HPDE6-E6E7 (cell line): ENCODE data around the gene CAPN1.
"Not testable (repeated sequence)": the region's sequence is repeated elsewhere in the genome, so short reads cannot be mapped to it uniquely, and the experiment has no call there.

Experiments used
- DNase-seq: peaks from one replicate; pipeline ENCODE4 v3.0.0; 2011; ENCODE audit warnings: missing footprints; ENCODE audit errors: extremely low spot score

Gene CAPN1

DNA sequence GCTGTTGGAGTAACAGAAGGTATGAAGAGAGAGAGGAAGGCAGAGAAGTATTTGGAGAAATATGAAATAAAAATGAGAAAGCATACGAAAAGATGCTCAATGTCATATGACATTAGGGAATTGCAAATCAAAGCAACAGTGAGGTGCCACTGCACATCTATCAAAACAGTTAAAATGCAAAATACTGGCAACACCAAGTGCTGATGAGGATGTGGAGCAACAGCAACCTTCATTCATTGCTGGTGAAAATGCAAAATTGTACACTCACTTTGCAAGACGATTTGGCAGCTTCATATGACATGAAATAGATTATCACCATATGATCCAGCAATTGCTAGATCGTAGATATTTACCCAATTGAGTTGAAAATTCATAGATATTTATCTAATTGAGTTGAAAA is 21.1 kb upstream of the CAPN1 start:
- no peak for DNase-seq

DNA sequence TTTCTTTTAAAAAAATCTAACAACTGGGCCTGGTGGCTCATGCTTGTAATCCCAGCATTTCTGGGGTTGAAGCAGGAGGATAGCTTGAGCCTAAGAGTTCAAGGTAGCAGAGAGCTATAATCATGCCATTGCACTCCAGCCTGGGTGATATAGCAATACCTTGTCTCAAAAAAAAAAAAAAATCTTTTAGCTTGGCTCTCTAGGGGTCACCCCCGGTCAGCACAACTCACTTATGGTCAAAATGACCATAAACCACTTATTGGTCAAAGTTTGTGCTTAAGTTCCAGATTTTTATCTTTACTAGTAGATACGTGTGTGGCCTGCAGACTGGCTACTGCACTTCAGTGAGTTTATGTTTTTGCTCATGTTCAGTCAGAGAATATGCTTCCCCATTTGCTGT is 18.0 kb upstream of the CAPN1 start:
- no peak for DNase-seq

DNA sequence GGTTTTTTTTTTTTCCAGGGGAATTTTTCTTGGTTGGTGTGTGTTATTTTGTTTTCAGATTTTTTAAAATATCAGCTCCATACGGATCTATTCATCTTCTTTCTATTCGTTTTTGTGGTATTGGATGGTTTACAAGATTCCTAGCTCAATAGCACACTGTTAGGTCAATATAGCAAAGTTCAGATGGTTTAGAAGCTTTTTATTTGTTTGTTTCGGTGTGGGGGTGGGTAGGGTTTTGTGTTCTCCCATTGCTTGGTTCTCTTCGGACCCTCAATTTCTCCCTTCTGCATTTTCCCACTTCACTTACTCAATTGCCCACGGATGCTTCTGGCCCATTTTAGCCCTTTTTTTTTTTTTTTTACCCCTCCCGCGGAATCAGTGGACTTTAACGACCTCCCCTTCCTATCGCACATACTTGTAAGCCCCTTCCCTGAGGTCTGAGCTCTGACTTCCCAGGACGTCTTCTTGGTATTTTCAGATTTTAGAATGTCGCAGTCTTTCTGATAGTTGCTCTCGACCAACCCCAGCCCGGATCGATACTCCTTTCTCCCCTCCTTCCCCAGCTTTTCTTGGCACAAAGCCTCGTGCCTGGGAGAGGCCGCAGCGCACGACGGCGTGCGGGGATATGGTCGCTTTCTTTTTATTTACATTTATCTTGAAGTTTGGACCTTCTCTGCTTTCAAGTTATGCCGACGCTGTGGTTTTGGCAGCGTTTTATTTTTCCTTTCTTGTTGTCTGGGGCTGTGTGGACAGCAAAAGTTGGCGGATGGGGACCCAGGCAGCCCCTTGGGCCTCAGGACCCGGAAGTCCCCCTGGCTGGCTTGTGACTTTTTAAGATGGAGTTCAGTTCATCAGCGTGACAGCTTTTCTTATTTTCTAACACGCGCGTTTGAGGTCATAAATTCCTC is 16.1 kb upstream of the CAPN1 start:
- no peak for DNase-seq

DNA sequence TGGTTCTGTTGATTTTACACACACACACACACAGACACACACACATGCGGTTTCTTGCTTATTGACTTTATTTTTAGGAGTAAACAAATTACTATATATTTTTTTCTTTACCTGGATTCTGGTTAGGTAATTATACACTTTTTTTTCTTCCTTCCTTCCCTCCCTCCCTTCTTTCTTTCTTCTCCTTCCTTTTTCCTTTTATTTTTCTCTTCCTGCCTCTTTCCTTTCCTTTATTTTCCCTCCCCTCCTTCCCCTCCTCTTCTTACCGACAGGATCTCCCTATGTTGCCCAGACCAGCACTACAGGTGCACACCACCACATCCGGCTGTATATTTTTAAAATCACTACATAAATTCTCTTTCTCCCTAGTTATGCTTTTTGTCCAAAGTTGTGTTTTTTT is 14.8 kb upstream of the CAPN1 start:
- no peak for DNase-seq

DNA sequence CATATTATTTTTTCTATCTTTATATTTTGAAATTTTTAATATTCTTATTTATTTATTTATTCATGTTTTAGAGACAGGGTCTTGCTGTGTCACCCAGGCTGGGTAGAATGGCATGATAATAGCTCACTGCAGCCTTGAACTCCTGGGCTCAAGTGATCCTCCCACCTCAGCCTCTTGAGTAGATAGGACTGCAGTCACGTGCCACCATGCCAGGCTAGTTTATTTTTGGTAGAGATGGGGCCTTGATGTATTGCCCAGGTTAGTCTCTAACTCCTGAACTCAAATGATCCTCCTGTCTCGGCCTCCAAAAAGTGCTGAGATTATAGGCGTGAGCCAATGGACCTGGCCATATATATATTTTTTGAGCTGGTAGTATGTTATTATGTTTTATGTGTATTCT is 14.1 kb upstream of the CAPN1 start:
- no peak for DNase-seq

DNA sequence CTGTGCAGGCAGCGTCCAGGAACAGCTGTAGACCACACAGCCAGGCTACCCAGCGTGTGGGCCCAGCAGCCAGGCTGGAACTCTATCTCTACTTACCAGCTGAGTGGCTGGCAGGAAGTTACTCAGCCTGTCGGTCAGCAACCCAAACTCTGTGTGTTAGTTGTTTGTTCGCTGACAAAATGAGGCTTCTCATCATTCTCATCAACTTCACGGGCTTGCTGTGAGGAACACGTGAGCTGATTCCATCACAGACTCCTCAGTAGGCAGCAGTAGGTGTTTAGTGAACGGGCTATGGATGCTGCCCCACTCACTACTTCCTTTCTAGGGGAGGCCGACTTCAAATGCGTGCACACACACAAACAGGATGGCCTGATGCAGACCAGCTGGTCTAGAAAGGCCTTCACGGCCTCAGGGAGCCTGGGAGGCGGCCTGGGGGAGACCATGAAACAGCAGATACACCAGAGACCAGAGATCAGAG is 12.5 kb upstream of the CAPN1 start:
- DNase-seq = no peak

DNA sequence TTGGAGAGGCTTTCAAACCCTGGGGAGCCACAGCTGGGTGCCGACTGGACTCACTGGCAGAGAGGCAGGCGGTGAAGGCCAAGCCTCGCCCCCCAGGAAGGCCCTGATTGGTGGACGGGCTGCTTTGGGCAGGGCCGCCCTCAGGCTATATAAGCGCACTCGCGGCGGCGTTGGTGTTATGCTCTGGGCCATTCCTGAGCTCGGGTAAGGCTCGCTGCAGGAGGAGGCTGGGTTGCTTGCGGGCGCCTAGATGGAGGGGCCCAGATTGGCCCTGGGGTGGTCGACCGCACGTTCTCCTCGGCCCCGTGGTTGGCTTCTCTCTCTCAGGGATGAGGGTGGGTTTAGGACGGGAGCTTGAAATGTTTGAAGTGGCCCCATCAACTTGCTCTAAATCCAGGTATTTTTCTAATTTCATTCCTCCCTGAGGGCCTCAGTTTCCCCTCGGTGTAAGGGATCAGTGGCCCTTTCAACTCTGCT is 11.6 kb upstream of the CAPN1 start, which contains the start of gene SPDYC:
SPDYC (plus strand) TSS at position 176 of the 477 bp plus-strand sequence. CDS start 1,125 bp downstream, outside the sequence.
- DNase-seq = no peak

DNA sequence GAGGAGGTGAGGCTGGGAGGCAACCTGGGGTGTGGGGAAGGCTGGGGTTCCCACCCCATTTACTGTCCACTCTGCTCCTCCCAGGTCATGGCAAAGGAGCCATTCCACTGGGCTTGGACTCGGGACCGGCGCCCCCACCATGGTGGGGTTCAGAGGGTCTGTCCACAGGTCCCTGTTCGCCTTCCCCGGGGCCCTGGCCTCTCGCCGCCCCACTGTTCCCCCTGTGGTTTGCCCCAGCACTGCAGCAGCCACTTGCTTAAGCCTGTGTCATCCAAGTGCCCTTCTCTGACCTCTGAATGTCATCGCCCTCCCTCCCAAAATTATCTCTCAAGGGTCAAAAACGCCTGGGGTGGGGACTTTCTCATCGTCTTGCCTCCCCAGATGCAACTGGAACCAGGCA is 9.1 kb upstream of the CAPN1 start:
- no peak for DNase-seq

DNA sequence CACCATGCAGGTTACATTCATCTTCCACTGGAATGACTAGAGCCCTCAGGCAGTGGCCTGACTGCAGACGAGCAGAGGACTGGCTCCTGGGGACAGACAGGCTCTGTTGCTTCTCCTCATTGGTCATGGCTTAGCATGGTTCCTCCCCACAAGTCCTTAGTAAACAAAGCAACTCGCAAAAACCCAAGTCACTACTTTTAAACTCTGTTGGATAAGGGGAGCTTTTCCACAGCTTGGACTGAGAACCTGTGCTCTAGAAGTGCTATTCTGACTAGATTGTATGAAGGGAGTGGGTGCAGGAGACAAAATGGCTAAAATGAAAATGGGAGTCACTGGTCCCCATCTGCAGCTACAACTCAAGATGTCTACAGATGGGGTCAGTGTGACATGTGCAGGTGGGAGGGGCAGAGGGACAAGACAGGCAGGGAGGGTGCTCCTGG is 7.1 kb upstream of the CAPN1 start:
- not testable (repeated sequence) for DNase-seq

DNA sequence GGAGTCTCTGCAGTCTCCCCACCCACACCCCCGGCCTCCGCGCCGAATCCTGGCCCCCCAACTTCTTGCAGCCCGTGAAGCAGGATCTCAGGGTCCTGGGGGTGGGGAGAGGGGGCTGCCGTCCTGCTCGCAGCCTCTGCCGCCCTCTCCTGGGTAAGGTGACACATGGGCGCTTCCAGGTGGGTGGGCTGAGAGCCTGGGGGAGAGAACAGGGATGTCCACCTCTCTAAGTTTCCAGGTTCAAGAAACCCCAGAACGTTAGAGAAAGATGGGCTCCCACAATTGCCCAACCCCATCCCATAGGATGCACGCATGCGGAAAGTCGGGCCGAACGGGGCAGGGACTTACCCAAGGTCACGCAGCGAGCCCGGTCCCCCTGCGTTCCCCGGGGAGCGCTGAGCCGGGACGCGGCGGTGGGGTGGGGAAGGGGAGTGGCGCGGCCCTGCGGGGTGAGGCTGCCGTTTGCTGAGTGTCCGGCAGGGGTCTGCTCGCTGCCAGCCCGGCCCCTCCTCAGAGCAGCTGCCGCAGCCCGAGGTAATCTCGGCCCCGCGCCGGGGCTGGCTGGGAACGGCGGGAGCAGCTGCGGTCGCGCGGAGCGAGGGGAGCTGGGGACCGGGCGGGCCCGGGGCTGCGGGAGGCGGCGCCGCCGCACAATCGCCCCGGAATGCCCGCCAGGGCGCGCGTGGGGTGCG is 705 bp upstream of the CAPN1 start:
- DNase-seq = peak; percentile 62

DNA sequence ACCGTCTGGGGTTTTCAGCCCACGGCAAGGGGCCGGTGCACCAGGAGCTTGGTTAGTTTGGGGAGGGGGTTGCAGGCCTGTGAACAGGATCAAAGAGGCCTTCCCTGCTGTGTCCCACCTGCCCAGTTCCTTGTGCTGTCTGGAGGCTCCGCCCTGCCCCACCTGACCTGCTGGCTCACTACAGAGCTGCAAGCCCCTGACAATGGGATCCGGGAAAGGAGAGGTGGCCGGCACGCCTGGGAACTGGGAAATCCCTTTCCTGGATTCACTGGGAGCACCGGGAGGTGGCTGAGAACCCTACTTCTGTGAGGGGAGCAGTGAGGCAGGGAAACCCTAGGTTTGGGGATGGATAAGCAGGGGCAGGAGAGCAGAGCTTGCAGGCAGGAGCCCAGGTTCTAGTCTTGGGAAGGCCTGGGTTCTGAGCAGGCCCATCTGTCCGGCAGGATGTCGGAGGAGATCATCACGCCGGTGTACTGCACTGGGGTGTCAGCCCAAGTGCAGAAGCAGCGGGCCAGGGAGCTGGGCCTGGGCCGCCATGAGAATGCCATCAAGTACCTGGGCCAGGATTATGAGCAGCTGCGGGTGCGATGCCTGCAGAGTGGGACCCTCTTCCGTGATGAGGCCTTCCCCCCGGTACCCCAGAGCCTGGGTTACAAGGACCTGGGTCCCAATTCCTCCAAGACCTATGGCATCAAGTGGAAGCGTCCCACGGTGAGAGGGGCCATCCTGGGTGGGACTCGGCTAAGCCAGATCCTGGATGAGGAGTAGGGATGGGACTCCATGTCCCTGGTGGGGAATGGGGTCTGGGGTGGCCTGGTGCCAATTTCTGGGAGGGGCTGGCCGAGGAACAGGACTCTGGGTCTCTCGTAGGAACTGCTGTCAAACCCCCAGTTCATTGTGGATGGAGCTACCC is 786 bp downstream of the CAPN1 start:
- peak; percentile 48 for DNase-seq

DNA sequence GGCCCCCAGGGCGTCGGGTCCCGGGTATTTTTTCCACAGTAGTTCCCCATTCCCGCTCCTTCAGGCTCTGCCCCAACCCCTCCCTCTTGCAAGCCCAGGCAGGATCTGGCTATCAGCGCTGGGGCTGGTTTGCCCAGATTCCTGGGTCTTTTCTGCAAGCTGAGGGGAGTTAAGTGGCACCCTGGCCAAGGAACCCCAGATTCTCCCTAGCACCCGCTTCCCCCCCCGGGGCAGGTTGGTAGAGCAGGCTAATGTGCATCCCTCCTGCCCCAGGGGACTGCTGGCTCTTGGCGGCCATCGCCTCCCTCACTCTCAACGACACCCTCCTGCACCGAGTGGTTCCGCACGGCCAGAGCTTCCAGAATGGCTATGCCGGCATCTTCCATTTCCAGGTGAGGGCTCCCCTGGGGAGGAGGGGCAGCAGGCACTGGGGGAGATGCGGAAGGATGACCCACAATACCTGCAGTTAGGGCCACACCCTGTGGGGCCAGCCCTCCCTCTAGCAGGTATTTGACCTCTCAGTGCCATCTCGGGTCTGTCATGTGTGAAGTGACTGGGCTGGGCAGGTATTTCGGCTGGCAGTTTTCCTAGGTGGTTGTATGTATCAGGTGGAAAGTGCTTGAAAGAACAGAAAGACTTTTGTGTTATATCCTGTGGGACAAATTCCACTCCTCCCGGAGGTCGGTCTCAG is 1.6 kb downstream of the CAPN1 start:
- DNase-seq = peak; percentile 86

DNA sequence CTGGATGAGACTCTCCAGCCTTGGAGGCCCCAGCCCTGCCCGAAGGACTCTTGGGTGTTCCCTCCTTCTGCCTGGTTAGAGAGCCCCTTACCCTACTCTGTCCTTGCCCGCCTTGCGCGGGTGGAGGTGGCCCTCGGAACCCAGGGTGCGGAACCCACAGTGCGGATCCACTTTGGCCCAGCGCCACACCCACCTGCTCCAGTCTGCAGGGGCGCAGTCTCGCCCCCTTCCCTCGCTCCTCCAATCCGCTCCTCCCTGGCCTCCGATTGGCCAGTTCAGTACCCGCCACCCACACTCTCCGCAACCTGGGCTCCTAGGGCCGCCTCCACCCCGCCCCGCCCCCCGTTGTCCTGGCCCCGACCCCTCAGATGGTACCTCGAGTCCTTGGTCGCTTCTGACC is 2.4 kb downstream of the CAPN1 start:
- no peak for DNase-seq

DNA sequence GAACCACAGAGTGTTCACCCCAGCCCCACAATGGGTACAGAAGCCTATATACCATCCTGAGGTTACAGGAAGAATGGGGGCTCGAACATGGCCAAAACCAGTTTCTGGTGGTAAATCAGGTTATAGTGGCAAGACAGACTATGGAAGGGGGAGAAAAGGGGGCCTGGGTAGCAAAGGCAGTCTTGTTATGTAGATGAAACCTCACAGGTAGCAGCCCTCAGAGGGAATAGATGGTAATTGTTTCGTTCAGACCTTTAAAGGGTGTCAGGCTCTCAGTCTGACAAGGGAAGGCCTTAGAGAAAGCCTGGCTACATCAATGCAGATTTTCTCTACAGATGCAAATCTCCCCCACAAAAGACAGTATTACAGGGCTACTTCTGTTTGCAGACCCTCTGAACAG is 3.4 kb downstream of the CAPN1 start:
- DNase-seq = no peak

DNA sequence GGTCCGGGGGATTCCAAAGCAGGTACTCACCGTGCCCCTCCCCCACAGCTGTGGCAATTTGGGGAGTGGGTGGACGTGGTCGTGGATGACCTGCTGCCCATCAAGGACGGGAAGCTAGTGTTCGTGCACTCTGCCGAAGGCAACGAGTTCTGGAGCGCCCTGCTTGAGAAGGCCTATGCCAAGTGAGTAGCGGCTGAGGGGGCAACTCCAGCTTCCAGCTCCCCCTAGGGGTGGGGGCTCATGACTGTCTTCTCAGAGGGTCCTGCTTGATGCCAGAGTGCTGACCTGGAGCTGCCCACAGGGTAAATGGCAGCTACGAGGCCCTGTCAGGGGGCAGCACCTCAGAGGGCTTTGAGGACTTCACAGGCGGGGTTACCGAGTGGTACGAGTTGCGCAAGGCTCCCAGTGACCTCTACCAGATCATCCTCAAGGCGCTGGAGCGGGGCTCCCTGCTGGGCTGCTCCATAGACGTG is 4.2 kb downstream of the CAPN1 start:
- DNase-seq = no peak

DNA sequence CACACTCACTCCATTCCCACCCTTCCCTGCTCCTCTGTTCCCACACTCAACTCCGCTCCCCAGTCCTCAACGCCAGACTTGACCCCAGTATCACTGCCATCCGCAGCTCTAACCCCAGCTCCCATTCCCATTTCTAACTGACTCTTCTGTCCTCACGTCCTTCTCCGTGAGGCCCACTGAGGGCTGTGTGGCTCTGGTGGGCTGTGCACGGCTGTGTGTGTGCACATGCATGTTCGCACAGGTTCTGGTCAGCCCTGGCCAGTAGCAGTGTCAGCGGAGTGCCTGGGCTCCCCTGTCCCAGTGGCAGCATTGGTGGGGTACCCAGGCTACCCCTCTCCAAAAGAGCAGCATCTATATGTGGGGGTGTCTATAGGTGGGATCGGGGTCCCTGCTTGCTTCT is 5.0 kb downstream of the CAPN1 start:
- DNase-seq = no peak

DNA sequence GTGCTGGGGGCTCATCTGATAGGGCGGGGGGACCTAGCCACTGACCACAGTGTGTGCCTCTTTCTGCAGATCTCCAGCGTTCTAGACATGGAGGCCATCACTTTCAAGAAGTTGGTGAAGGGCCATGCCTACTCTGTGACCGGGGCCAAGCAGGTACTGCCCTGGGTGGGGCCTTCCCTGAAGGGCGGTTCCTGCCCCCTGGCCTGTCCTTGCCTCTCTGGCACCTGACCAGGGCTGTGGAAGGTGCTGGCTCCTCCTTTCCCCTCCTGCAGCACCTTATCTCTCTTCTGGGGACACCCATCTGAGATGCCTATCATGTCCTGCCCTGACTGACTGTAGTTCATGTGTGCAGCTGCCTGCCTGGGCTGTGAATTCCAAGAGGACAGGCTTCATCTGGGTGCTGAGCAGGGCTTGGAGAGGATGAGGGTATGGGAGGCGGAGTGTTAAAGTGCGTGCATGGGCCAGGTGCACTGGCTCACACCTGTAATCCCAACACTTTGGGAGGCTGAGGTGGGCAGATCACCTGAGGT is 5.5 kb downstream of the CAPN1 start:
- no peak for DNase-seq

DNA sequence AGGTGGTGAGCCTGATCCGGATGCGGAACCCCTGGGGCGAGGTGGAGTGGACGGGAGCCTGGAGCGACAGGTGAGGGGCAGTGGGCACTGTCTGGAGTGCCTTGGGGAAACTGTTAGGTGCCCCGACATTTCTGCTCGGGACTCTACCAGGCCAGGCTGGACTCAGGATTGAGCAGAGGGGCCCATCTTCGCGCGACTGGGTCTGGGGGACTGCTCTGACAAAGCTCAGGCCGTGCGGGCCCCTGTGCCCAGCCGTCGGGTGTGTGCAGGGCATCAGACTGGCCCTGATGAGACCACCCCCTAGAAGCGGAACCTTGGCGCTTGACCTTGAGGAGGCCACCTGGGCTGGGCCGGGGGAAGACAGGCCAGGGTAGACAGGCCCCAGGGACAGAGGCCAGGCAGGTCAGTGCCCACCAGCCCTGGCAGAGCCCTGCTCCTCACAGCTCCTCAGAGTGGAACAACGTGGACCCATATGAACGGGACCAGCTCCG is 6.3 kb downstream of the CAPN1 start:
- DNase-seq = no peak

DNA sequence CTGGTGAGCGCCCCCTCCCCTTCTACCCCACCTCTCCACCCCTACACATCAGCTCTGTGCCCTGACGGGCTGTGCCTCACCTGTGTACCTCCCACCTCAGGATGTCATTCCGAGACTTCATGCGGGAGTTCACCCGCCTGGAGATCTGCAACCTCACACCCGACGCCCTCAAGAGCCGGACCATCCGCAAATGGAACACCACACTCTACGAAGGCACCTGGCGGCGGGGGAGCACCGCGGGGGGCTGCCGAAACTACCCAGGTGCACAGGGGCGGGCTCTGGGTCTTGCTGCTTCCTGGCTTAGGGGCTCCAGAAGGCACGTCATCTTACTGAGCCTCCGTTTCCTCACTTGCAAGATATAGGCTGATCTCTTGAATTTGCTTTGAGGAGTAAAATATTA is 6.8 kb downstream of the CAPN1 start:
- no peak for DNase-seq

DNA sequence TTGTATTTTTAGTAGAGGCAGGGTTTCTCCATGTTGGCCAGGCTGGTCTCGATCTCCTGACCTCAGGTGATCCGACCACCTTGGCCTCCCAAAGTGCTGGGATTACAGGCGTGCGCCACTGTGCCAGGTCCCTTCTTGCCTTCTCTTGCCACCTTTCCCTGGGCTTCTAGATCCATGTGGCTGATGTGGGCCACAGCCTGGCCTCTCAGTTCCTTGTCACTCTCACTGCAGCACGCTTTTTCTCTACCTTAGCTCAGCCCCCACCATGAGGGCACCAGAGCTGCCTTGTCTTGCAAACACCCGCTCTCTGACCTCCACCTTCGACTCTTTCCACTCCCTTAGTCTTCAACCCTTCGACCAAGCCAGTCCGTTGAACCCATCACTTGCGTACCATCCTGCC is 7.5 kb downstream of the CAPN1 start:
- DNase-seq = no peak

DNA sequence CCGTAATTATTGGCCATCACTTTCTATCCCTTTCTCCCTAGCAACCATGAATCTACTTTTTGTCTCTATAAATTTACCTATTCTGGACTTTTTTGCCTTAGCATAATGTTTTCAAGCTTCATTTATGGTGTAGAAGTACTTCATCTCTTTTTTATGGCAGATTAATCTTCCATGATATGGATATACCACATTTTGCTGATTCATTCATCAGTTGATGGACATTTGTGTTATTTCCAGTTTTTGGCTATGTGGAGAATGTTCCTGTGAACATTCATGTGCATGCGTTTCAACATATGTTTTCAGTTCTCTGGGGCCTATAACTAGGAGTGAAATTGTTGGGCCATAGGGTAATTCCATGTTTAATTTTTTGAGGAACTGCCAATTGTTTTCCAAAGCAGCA is 12.8 kb downstream of the CAPN1 start:
- no peak for DNase-seq
